Kidney epithelial cell (primary cell): ENCODE measurements around the gene ADARB1. TPM values are rescaled to one million over a fixed set of nuclear protein-coding genes. Genes with fewer than 3 reads are reported as not detected.

Experiments used
- DNase-seq: peaks from one replicate; pipeline ENCODE4 v3.0.0-alpha.2; 2010; ENCODE audit warnings: low read depth
- H3K27me3 ChIP-seq: 2 replicates; pipeline ENCODE4 v1.6.0; 2011; ENCODE audit warnings: low read length; ENCODE audit not compliant: control insufficient read depth, insufficient read depth
- H3K36me3 ChIP-seq: 2 replicates; pipeline ENCODE4 v1.5.1; 2011; ENCODE audit warnings: low read length; ENCODE audit not compliant: control insufficient read depth, insufficient read depth
- H3K4me3 ChIP-seq: 2 replicates; pipeline ENCODE4 v1.5.1; 2011; ENCODE audit warnings: low read depth, mild to moderate bottlenecking, control low read depth, low read length
- CTCF ChIP-seq: IDR thresholded peaks from 2 replicates; pipeline ENCODE4 v1.5.1; 2011; ENCODE audit warnings: mild to moderate bottlenecking, moderate library complexity, low read length, control low read depth, inconsistent platforms; ENCODE audit not compliant: insufficient read depth, poor library complexity, severe bottlenecking
- total RNA-seq: library from RNA; depleted of rRNA; stranded (reverse); fragments of >200 nt; gene quantifications from 2 replicates; pipeline ENCODE4 v1.2.3, GENCODE V29; 2015

The ADARB1 gene
- total RNA-seq, 1 donor from 2014 or later, result 6.9 TPM

GRCh38 chr21:45258466-45258865 lies 184.1 kb downstream of the ADARB1 start:
- DNase-seq, result peak; percentile 5
- Histone ChIP-seq H3K4me3 (no peak overlapping the region), H3K36me3 (no peaks in the 10 kb centered on the region), H3K27me3 (peaks cover 35% of the 10 kb centered on the region)
- TF ChIP-seq CTCF, result no peak

GRCh38 chr21:45259206-45259840 lies 184.9 kb downstream of the ADARB1 start:
- DNase-seq, result no peak

GRCh38 chr21:45260191-45260825 lies 185.9 kb downstream of the ADARB1 start:
- DNase-seq, result no peak
- no peaks in the 10 kb centered on the region for H3K36me3 ChIP-seq
- H3K4me3 ChIP-seq, result no peak overlapping the region
- no peak for TF ChIP-seq CTCF
- peaks cover 31% of the 10 kb centered on the region for H3K27me3 ChIP-seq

More at GRCh38 chr21:45259206-45259840, 184.9 kb downstream of the ADARB1 start:
- Histone ChIP-seq H3K4me3 (no peak overlapping the region), H3K27me3 (peaks cover 35% of the 10 kb centered on the region), H3K36me3 (no peaks in the 10 kb centered on the region)
- no peak for TF ChIP-seq CTCF

- no peak for TF ChIP-seq CTCF
- Histone ChIP-seq H3K36me3 (no peaks in the 10 kb centered on the region), H3K4me3 (no peak overlapping the region), H3K27me3 (peaks cover 23% of the 10 kb centered on the region)
- no peak for DNase-seq
These were observed 186.7 kb downstream of the ADARB1 start for GRCh38 chr21:45261093-45261492.

GRCh38 chr21:45262041-45262581 lies 187.7 kb downstream of the ADARB1 start:
- H3K27me3 ChIP-seq, result peaks cover 19% of the 10 kb centered on the region
- DNase-seq, result no peak
- no peak overlapping the region for H3K4me3 ChIP-seq
- no peak for TF ChIP-seq CTCF
- H3K36me3 ChIP-seq, result no peaks in the 10 kb centered on the region
